H1 (cell line): ENCODE results near the gene UGT1A6. TPM values are rescaled to one million over a fixed set of nuclear protein-coding genes. Genes with fewer than 3 reads are reported as not detected.

Experiments
- CTCF ChIA-PET: fragments of 300-600 bp; sonication (Branson Sonifier 250); formaldehyde crosslinking; loops from one replicate; lab custom pipeline; 2021; ENCODE audit not compliant: partially characterized antibody; lab: Charles Lee
- POLR2A ChIA-PET: fragments of 300-600 bp; sonication (Branson Sonifier 250); formaldehyde crosslinking; loops from one replicate; lab custom pipeline; 2021; ENCODE audit warnings: inconsistent platforms; ENCODE audit not compliant: partially characterized antibody; lab: Charles Lee
- DNase-seq, 2 experiments: peaks; one replicate each; pipeline versions ENCODE4 v3.0.0 to v3.0.0-alpha.2; 2010 to 2022; ENCODE audit warnings: low spot score in 2 of 2, low read depth in 1 of 2, mixed read lengths in 1 of 2
- FAIRE-seq: peaks from 2 replicates; lab custom pipeline; 2011; peaks lifted over from hg19 to GRCh38; lab: Jason Lieb, UNC
- H2AFZ ChIP-seq: 2 replicates; pipeline ENCODE4 v1.8.1; 2012; ENCODE audit warnings: low read length, inconsistent platforms
- H2AK5ac ChIP-seq: 2 replicates; pipeline ENCODE4 v1.6.1; 2013; ENCODE audit warnings: low read depth, low read length
- H2BK120ac ChIP-seq: replicated peaks from 2 replicates; pipeline ENCODE3; 2013; ENCODE audit warnings: low read depth, low read length, inconsistent platforms
- H2BK12ac ChIP-seq: 2 replicates; pipeline ENCODE4 v1.6.1; 2013; ENCODE audit warnings: low read depth, low read length
- H2BK15ac ChIP-seq: 2 replicates; pipeline ENCODE4 v1.6.1; 2013; ENCODE audit warnings: low read length
- H2BK20ac ChIP-seq: 2 replicates; pipeline ENCODE4 v1.6.1; 2013; ENCODE audit warnings: low read length
- H2BK5ac ChIP-seq: 2 replicates; pipeline ENCODE4 v1.6.1; 2013; ENCODE audit warnings: low read depth, low read length
- H3K14ac ChIP-seq: 2 replicates; pipeline ENCODE4 v1.6.1; 2013; ENCODE audit warnings: inconsistent platforms; ENCODE audit not compliant: insufficient read length
- H3K18ac ChIP-seq: 2 replicates; pipeline ENCODE4 v1.6.1; 2013; ENCODE audit warnings: low read length; ENCODE audit errors: extremely low read depth
- H3K23ac ChIP-seq: 2 replicates; pipeline ENCODE4 v1.6.1; 2013; ENCODE audit warnings: inconsistent platforms; ENCODE audit not compliant: insufficient read length
- H3K23me2 ChIP-seq: 2 replicates; pipeline ENCODE4 v1.6.1; 2013; ENCODE audit warnings: low read depth, low read length
- H3K27ac ChIP-seq: 2 replicates; pipeline ENCODE4 v1.6.1; 2011; ENCODE audit warnings: low read depth, low read length, inconsistent platforms
- H3K27me3 ChIP-seq, 4 experiments: replicated peaks in 1 of 4; 1 replicate in 1 of 4; 2 replicates in 3 of 4; pipeline versions ENCODE4 v1.6.1 to v1.8.1; 2011 to 2013; ENCODE audit warnings: low read length in 3 of 4, mild to moderate bottlenecking in 3 of 4, inconsistent platforms in 2 of 4, mixed read lengths in 2 of 4, moderate library complexity in 1 of 4; ENCODE audit not compliant: control insufficient read depth in 3 of 4, insufficient read depth in 3 of 4; ENCODE audit errors: extremely low read depth in 1 of 4
- H3K36me3 ChIP-seq, 4 experiments: 2 replicates each; pipeline versions ENCODE4 v1.6.1 to v1.8.1; 2011 to 2013; ENCODE audit warnings: mild to moderate bottlenecking in 4 of 4, low read length in 3 of 4, moderate library complexity in 2 of 4, control low read depth in 1 of 4, inconsistent platforms in 1 of 4; ENCODE audit not compliant: insufficient read depth in 4 of 4, control insufficient read depth in 2 of 4
- H3K4ac ChIP-seq: replicated peaks from 2 replicates; pipeline ENCODE3; 2013; ENCODE audit warnings: low read length, low read depth, mixed read lengths, inconsistent platforms; ENCODE audit not compliant: insufficient read length
- H3K4me1 ChIP-seq, 4 experiments: replicated peaks in 1 of 4; 1 replicate in 1 of 4; 2 replicates in 3 of 4; pipeline versions ENCODE4 v1.6.1 to v1.8.1; 2011 to 2013; ENCODE audit warnings: low read length in 3 of 4, inconsistent platforms in 2 of 4, mixed read lengths in 1 of 4; ENCODE audit not compliant: insufficient read depth in 4 of 4, control insufficient read depth in 3 of 4
- H3K4me2 ChIP-seq, 2 experiments: 2 replicates each; pipeline versions ENCODE4 v1.6.1 to v1.8.1; 2011 to 2013; ENCODE audit warnings: low read depth in 2 of 2, low read length in 2 of 2, control low read depth in 1 of 2, inconsistent platforms in 1 of 2, mild to moderate bottlenecking in 1 of 2; ENCODE audit not compliant: insufficient read depth in 1 of 2
- H3K4me3 ChIP-seq, 4 experiments: fragments of 200-600, 300-600 bp in 1 of 4; sonication (generic), shearing (Covaris generic), sonication (Bioruptor Twin) in 1 of 4; 2 replicates each; pipeline versions ENCODE4 v1.5.1 to v1.8.1; 2011 to 2016; ENCODE audit warnings: low read length in 4 of 4, low read depth in 3 of 4, control low read depth in 2 of 4, inconsistent platforms in 2 of 4, mild to moderate bottlenecking in 2 of 4, mixed read lengths in 1 of 4, moderate library complexity in 1 of 4; ENCODE audit not compliant: insufficient read depth in 2 of 4; ENCODE audit errors: extremely low read depth in 1 of 4
- H3K56ac ChIP-seq: replicated peaks from 2 replicates; pipeline ENCODE3; 2013; ENCODE audit warnings: low read depth, mild to moderate bottlenecking, mixed read lengths, low read length, inconsistent platforms; ENCODE audit not compliant: insufficient read length
- H3K79me1 ChIP-seq: 2 replicates; pipeline ENCODE4 v1.6.1; 2013; ENCODE audit warnings: low read depth, low read length, control low read depth
- H3K79me2 ChIP-seq, 2 experiments: 2 replicates each; pipeline versions ENCODE4 v1.6.1 to v1.8.1; 2012 to 2013; ENCODE audit warnings: low read length in 2 of 2, mild to moderate bottlenecking in 2 of 2, inconsistent platforms in 1 of 2; ENCODE audit not compliant: insufficient read depth in 2 of 2, control insufficient read depth in 1 of 2
- H3K9ac ChIP-seq, 4 experiments: replicated peaks in 1 of 4; 1 replicate in 1 of 4; 2 replicates in 3 of 4; pipeline versions ENCODE4 v1.6.1 to v1.8.1; 2011 to 2013; ENCODE audit warnings: low read depth in 3 of 4, low read length in 3 of 4, control low read depth in 2 of 4, mild to moderate bottlenecking in 2 of 4, moderate library complexity in 2 of 4, inconsistent platforms in 1 of 4; ENCODE audit errors: extremely low read depth in 1 of 4
- H3K9me3 ChIP-seq, 2 experiments: 2 replicates each; pipeline versions ENCODE4 v1.6.1 to v1.8.1; 2012 to 2013; ENCODE audit warnings: mild to moderate bottlenecking in 2 of 2, moderate library complexity in 2 of 2, control low read depth in 1 of 2, inconsistent platforms in 1 of 2, low read depth in 1 of 2, low read length in 1 of 2, mixed read lengths in 1 of 2; ENCODE audit not compliant: insufficient read depth in 2 of 2
- H4K20me1 ChIP-seq, 2 experiments: replicated peaks in 1 of 2; 2 replicates each; pipeline versions ENCODE3 to v1.8.1; 2011 to 2013; ENCODE audit warnings: inconsistent platforms in 2 of 2, low read length in 2 of 2, mild to moderate bottlenecking in 1 of 2; ENCODE audit not compliant: insufficient read depth in 2 of 2, control insufficient read depth in 1 of 2
- H4K5ac ChIP-seq: 2 replicates; pipeline ENCODE4 v1.6.1; 2013; ENCODE audit warnings: low read length, low read depth, mixed read lengths, inconsistent platforms; ENCODE audit not compliant: insufficient read length
- H4K8ac ChIP-seq: 2 replicates; pipeline ENCODE4 v1.8.0; 2013; ENCODE audit warnings: mild to moderate bottlenecking, moderate library complexity, low read length, inconsistent platforms; ENCODE audit not compliant: insufficient read depth; ENCODE audit errors: extremely low read depth
- H4K91ac ChIP-seq: replicated peaks from 2 replicates; pipeline ENCODE3; 2013; ENCODE audit warnings: low read length, mixed read lengths, inconsistent platforms; ENCODE audit not compliant: insufficient read length
- CREB1 ChIP-seq: IDR thresholded peaks from 2 replicates; pipeline ENCODE4 v1.6.1; 2012; ENCODE audit warnings: inconsistent platforms
- GTF2F1 ChIP-seq: IDR thresholded peaks from 2 replicates; pipeline ENCODE4 v1.6.1; 2012; ENCODE audit warnings: low read depth, low read length, improper control_type of control experiment, borderline replicate concordance
- polyA plus RNA-seq, 7 experiments: library from polyadenylated mRNA; depleted of rRNA in 3 of 7; stranded (reverse) in 5 of 7; unstranded in 2 of 7; fragments of >200 nt in 5 of 7; fragments of 200-250 nt in 2 of 7; gene quantifications; 1 replicate in 5 of 7; 2 replicates in 1 of 7; 4 replicates in 1 of 7; pipeline versions ENCODE4 v1.2.1 to v1.2.3, GENCODE V29; 2011 to 2013; ENCODE audit warnings: missing spikeins in 2 of 7, mixed read lengths in 2 of 7
- total RNA-seq: library from RNA; stranded (reverse); fragmentation: NEBNext Ultra II Directional; extraction: Animal tissue kit (Norgen Biotek cat#: 25700); gene quantifications from 2 replicates; pipeline ENCODE4 v1.2.1, GENCODE V29; 2021

Gene UGT1A6
- total and polyA plus RNA-seq, 2 of the 8 experiments (the other 6 are each of a cell fraction or from before 2014, with no cell fraction given), result not detected

- Histone ChIP-seq H3K9ac (no peak overlapping the region), H4K8ac (no peak overlapping the region), H3K36me3 (no peaks in the 10 kb centered on the region), H3K56ac (no peak overlapping the region), H3K4ac (no peak overlapping the region), H2BK5ac (no peak overlapping the region), H2BK120ac (no peak overlapping the region), H2BK12ac (no peak overlapping the region), H2AK5ac (no peak overlapping the region), H4K20me1 (no peaks in the 10 kb centered on the region), H4K5ac (no peak overlapping the region), H3K14ac (no peak overlapping the region), H3K9me3 (peaks cover 0 to 2% of the 10 kb centered on the region in 2 experiments; a peak in 1 of 4 replicates), H3K79me1 (no peaks in the 10 kb centered on the region), H3K23ac (no peak overlapping the region), H3K27me3 (no peaks in the 10 kb centered on the region), H2BK20ac (no peak overlapping the region), H2BK15ac (no peak overlapping the region), H3K23me2 (peaks cover 2% of the 10 kb centered on the region; the same call in 1 of the 2 replicates), H3K4me1 (peaks cover 0 to 8% (median 2%) of the 10 kb centered on the region in 4 experiments; a peak in 1 of 7 replicates), H3K4me2 (no peak overlapping the region), H3K4me3 (no peak overlapping the region), H4K91ac (no peak overlapping the region), H3K79me2 (no peaks in the 10 kb centered on the region), H3K27ac (no peak overlapping the region), H3K18ac (no peak overlapping the region), H2AFZ (no peak overlapping the region; the same call in 1 of the 2 replicates)
- no peak for DNase-seq
- POLR2A ChIA-PET, result no interaction called here
- TF ChIP-seq GTF2F1 (no peak), CREB1 (no peak)
- CTCF ChIA-PET, result no interaction called here
- no peak for FAIRE-seq
Observed at GRCh38 chr2:233689031-233689430, 3.7 kb upstream of the UGT1A6 start.
